ENCODE data around the gene TOR1A. TPM values are rescaled to one million over a fixed set of nuclear protein-coding genes. Genes with fewer than 3 reads are reported as not detected.

TOR1A gene
- total RNA-seq, 1 donor from 2014 or later, result 32.6 TPM

DNA sequence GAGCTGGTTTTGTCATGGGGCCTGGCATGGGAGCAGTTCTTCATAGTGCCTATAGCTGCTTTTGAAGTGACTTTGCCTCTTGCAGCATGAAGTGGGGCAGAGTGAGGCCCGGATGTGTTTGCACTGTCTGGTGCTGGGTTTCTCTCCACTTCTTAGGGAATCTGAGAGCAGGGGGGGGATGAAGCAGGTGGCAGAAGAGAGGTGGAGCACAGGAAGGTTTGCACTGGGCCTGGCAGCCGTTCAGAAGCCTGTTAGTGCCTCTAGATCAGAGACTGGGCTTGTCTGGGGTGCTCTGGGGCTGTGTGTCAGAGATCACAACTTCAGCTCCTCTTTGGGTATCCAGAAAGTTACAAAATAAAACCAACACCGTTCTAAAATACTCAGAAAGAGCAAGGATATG, 29.7 kb upstream of the TOR1A start:
- DNase-seq (ENCODE audit: low read depth, low spot score), result no peak

GRCh38 chr9:129852579-129852978, 28.6 kb upstream of the TOR1A start:
- DNase-seq (ENCODE audit: low read depth, low spot score), result no peak

DNA sequence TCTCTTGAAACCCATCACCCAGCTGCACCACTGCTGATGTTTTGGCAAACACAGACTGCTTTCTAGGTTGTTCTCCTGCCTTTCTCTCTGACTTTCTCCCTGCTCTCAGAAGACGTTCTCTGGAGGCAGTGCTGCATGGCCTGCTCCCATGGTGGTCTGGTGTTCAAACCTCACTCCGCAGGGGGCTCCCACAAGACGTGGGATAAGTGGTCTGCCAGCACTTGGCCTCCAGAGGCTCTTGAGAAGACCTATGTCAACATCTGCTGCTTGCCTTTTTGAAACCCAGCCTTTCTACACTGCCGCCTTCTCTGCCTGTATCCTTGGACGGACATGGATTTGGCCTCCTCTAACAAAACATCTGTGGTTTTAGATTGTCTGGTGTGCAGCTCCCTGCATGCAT, 27.9 kb upstream of the TOR1A start:
- DNase-seq (ENCODE audit: low read depth, low spot score), result no peak

DNA sequence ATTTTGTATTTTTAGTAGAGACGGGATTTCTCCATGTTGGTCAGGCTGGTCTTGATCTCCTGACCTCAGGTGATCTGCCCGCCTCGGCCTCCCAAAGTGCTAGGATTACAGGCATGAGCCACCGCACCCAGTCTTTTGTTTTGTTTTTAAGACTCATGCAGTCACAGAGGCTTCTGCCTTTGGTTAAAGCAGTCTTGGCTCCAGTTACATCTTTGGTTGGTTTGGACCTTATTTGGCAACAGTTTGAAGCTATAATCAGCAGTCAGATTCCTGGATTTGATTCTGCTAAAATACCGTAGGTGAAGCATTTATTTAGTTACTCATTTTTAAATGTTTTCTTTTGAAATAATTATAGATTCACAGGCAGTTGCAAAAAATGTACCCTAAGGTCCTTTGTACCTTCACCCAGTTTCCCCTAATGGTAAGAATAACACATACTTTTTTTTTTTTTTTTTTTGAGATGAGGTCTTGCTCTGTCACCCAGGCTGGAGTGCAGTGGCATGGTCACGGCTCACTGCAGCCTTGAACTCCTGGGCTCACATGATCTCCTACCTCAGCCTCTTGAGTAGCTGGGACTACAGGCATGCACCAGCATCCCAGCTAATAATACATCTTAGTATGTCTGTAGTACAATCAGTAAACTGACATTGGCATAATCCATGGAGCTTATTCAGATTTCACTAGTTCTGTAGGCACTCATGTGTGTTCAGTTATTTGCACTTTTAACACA, 27.1 kb upstream of the TOR1A start:
- no peak for DNase-seq (ENCODE audit: low read depth, low spot score)

GRCh38 chr9:129849901-129850300, 26.0 kb upstream of the TOR1A start:
- peak; percentile 27 for DNase-seq (ENCODE audit: low read depth, low spot score)

GRCh38 chr9:129848712-129849441, 24.9 kb upstream of the TOR1A start:
- no peak for DNase-seq (ENCODE audit: low read depth, low spot score)

DNA sequence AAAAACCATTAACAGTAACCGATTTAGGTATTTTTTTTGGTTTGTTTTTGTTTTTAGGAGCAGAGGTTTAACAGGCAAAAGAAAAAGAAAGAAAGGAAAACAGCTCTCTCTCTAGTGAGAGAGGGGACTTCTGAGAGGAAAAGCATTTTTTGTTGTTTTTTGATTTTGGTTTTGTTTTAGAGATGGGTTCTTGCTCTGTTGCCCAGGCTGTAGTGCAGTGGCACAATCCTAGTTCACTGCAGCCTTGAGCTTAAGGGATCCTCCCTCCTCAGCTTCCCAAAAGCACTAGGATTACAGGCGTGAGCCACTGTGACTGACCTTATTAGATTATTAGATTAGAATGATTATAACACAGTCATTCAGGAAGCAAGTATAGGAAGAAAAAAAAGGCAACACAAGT, 21.4 kb upstream of the TOR1A start:
- no peak for DNase-seq (ENCODE audit: low read depth, low spot score)

- no peak for DNase-seq (ENCODE audit: low read depth, low spot score)
Observed at GRCh38 chr9:129841071-129841470, 17.1 kb upstream of the TOR1A start.

DNA sequence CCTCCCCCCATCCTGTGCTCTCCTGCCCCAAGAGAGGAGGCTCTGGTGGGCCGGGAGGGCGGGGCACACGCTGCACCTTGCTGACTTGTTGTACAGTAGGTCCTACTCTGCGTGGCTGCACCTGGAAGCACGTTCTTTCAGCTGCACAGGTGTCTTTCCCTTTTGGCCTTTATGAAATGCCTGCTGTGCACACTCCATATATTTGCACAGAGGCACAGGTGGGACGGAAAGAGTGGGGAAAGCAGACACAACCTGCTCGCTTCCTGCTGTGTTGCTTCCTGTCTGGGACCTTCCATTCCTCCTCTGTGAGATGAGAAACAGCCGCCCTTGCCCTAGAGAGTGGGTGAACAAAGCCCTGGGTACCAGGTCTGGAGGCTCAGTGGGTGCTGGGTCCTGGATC, 16.1 kb upstream of the TOR1A start:
- no peak for DNase-seq (ENCODE audit: low read depth, low spot score)

- no peak for DNase-seq (ENCODE audit: low read depth, low spot score)
Observed at GRCh38 chr9:129839324-129840023, 15.5 kb upstream of the TOR1A start.

DNA sequence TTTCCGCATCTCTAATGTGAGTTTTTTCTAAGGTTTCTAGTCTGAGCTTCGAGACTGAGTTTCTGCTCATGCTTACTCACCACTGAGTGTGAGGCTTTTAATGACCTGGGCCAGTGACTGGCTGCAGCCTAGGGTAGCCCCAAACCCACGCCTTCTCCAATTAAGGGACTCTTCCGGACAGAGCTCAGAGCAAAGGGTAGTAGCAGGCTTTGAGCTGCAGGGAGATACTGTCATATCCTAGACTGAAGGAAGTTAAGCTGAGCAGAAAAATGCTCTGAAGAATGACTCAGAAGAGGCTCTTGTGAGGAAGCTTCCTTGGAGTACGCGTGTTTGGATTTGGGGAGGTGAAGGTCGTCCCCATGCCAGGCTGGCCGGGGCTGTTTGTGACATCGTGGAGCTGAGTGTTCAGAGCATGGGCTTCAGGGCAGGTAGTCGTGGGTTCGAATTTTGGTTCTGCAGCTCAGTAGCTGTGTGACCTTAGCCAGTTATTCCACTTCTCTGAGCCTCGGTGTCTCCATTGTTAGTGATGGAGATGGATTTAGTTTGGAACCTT, 14.8 kb upstream of the TOR1A start:
- no peak for DNase-seq (ENCODE audit: low read depth, low spot score)

DNA sequence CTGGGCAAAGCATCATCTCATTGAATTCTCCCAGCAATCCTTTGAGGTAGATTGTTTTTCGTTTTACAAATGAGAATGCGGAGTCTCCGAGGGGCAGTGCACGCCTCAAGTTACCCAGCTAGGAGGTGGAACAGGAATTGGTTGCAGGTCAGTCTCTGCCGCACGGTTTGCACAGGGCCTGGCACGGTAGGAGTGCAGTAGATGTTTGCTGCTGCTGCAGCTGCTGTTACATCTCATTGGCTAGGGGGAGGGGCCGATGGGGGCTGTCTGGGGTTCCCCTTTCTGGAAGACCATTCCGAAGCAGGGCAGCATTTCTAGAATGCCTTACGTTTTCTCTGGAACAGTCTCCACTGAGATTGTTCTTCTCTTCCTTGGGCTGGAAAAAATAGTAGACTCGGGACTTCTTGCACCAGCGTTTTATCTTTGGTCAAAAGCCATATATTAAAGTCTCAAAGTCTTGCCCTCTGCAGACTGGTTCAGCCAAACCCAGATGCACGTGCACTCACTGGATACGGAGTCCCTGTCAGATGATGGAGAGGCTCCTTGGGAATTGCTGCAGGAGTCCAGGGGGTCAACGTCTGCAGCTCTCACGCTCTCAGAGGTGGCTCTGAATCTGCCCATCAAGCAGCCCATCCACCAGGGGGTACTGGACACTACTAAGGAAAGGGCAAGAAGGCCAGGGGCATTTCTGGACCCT, 12.5 kb upstream of the TOR1A start:
- DNase-seq (ENCODE audit: low read depth, low spot score), result no peak

GRCh38 chr9:129835860-129836223, 11.9 kb upstream of the TOR1A start:
- DNase-seq (ENCODE audit: low read depth, low spot score), result no peak

DNA sequence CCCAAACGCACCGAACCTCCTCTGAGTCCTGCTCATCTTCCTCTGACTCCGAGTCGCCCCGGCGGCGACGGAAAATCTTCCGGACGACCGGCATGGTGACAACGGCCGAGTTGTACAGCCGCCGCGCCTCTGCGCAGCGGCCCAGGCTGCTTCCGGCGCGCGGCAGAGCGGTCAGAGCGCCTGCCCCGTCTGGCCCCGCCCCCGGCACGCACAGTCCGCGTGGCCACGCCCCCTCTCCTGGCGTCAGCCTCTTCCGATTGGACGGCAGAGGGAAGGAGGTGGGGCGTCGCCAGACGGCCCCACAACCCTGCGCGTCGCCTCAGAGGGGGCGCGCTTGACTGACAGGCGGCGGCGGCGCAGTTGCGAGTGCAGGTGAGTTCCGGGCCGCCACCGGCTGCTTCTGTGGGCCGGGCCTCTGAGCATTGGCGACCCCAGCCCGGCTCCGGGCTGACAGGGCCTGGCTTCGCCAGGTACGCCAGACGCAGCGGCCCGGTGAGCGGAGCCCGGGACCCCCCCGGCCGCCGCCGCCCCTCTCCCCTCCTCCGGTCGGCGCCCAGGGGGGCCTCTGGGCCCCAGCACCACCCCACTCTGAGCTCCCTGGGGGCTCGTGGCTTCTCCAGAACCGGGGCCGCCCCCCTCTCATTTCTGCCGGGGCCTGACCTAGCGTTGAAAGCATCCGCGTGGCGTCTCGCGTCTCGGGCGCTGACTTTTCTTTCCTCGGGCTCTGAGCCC, 11.4 kb upstream of the TOR1A start, which contains the start of the genes C9orf78 and USP20:
TSS of gene C9orf78 (minus strand) at position 148 of the 732 bp plus-strand sequence. CDS start at position 94, 54 bp downstream.
TSS of gene USP20 (plus strand) at position 331 of the 732 bp plus-strand sequence. CDS start 17,098 bp downstream, outside the sequence.
- DNase-seq (ENCODE audit: low read depth, low spot score), result peak; percentile 77

DNA sequence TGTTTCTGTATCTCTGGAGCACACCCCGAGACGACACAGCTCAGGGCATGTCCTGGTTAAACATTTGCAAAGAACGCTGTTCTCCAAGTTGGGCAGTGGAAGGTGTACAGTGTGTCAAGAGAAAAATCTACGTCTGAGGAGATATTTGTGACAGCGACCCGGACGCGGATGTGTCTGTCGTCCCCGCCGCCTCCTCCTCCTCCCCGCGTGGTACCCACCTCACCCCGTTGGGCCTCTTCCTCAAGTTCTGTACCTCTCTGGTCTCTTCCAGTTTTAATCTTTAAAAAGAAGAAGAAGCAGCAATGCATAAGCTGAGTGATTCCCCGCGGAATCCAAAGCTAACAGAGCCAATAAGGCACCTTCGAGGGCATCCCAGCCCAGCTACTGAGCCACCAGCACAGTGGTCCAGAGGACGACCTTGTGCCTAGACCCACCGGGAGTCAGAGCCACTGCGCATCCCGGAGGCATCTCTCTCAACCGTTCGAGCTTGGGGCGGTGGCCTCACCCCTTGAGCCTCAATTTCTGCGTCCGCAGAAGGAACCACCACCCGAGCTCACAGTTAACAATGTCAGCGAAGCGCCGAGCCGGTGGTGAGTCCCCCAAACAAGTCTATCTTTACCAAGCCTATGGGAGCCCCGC, 10.7 kb upstream of the TOR1A start:
- no peak for DNase-seq (ENCODE audit: low read depth, low spot score)

GRCh38 chr9:129832982-129833381, 9.0 kb upstream of the TOR1A start:
- DNase-seq (ENCODE audit: low read depth, low spot score), result no peak

DNA sequence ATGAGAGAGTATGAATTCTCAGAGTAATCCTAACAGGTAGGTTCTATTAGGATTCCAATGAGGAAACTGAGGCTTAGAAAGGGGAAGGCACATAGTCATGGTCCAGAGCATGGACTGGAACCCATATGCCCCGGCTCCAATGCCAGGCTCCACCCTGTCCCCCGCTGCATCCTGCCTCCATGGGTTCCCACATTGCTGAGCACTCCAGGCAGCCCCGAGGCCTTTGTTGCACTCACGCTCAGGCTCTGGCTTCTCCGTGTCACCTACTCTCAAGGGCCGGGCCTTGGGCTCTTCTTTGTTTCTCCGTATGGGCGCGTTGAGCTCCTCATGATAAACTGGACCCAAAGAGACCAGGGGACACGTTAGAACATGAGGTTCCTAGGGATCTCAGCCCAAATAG, 5.0 kb upstream of the TOR1A start:
- no peak for DNase-seq (ENCODE audit: low read depth, low spot score)

DNA sequence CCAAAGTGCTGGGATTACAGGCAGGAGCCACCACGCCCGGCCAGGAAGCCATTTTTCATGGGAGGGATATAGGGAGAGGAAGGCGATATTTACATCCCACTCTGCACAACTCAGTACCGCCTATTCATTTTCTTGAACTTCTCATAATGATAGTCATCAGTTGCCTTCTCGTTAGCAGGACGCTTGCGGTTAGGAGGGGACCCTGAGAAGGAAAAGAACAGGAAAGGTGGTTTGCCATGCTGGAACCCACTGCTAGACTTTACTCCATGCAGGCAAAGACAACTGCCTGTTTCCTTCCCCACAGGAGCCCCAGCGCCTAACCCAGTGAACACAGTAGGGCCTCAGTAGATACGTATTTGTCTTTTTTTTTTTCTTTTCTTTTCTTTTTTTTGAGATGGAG, 4.1 kb upstream of the TOR1A start:
- no peak for DNase-seq (ENCODE audit: low read depth, low spot score)

- DNase-seq (ENCODE audit: low read depth, low spot score), result no peak
Observed at GRCh38 chr9:129826759-129827158, 2.8 kb upstream of the TOR1A start.

- DNase-seq (ENCODE audit: low read depth, low spot score), result no peak
Observed at GRCh38 chr9:129826344-129826743, 2.4 kb upstream of the TOR1A start.
